HCT116 (cell line): ENCODE data around the gene AQP5. TPM values are rescaled to one million over a fixed set of nuclear protein-coding genes. Genes with fewer than 3 reads are reported as not detected.

Experiments used
- ATAC-seq: fragments of 200-7000 bp; cut with Tn5 transposase; 2 replicates; pipeline ENCODE4 v1.9.1; 2020; ENCODE audit warnings: mild to moderate bottlenecking, moderate library complexity
- BruUV-seq: library from RNA; stranded (reverse); fragments of 400-500 nt; replicated peaks from 2 replicates; lab custom pipeline; 2021; lab: Mats Ljungman, UMichigan
- CTCF ChIA-PET: fragments of 300-600 bp; sonication (Branson Sonifier 250); formaldehyde crosslinking; loops from one replicate; lab custom pipeline; 2021; ENCODE audit warnings: antibody characterized with exemption; lab: Charles Lee
- POLR2A ChIA-PET: fragments of 300-600, 350-600 bp; sonication (Branson Sonifier 250); formaldehyde crosslinking; loops from one replicate; lab custom pipeline; 2021; ENCODE audit warnings: antibody characterized with exemption; lab: Charles Lee
- RAD21 ChIA-PET, 2 experiments: fragments of 300-600 bp; sonication (Branson Sonifier 250); formaldehyde crosslinking; loops; one replicate each; lab custom pipeline; 2023; ENCODE audit warnings: low total read pairs in 2 of 2; ENCODE audit not compliant: uncharacterized antibody in 2 of 2, unreplicated experiment in 2 of 2, low non-redundant PET in 1 of 2; lab: Charles Lee
- DNase-seq: peaks from one replicate; pipeline ENCODE4 v3.0.0-alpha.2; 2010; ENCODE audit warnings: low read depth, low spot score
- H2AFZ ChIP-seq: fragments of 200-600 bp; shearing (Covaris generic), sonication (generic); 2 replicates; pipeline ENCODE4 v1.6.1; 2017; ENCODE audit warnings: low read depth, mixed run types, mixed read lengths, antibody characterized with exemption, low read length; ENCODE audit not compliant: poor library complexity, severe bottlenecking
- H3K27ac ChIP-seq: 2 replicates; pipeline ENCODE4 v1.5.1; 2012; ENCODE audit warnings: low read depth, low read length
- H3K27me3 ChIP-seq: fragments of 200-600 bp; sonication (generic); 2 replicates; pipeline ENCODE4 v1.6.1; 2016; ENCODE audit warnings: mixed run types, low read length, mixed read lengths; ENCODE audit not compliant: insufficient read depth
- H3K36me3 ChIP-seq, 2 experiments: fragments of 200-500 bp in 1 of 2; fragments of 200-600 bp in 1 of 2; sonication (Bioruptor generic) in 1 of 2; sonication (generic) in 1 of 2; 2 replicates each; pipeline versions ENCODE4 v1.5.1 to v1.6.1; 2014 to 2016; ENCODE audit warnings: low read length in 2 of 2, inconsistent platforms in 1 of 2, mixed read lengths in 1 of 2, mixed run types in 1 of 2; ENCODE audit not compliant: insufficient read depth in 2 of 2, control insufficient read depth in 1 of 2
- H3K4me1 ChIP-seq, 2 experiments: fragments of 200-600 bp in 1 of 2; sonication (generic) in 1 of 2; 2 replicates each; pipeline versions ENCODE4 v1.5.1 to v1.6.1; 2012 to 2017; ENCODE audit warnings: low read length in 2 of 2, inconsistent platforms in 1 of 2, mild to moderate bottlenecking in 1 of 2, mixed read lengths in 1 of 2, mixed run types in 1 of 2, moderate library complexity in 1 of 2; ENCODE audit not compliant: insufficient read depth in 2 of 2, control insufficient read depth in 1 of 2
- H3K4me2 ChIP-seq: fragments of 200-600 bp; sonication (generic); 2 replicates; pipeline ENCODE4 v1.6.1; 2017; ENCODE audit warnings: mixed run types, low read length, mixed read lengths
- H3K4me3 ChIP-seq, 2 experiments: fragments of 200-600 bp in 1 of 2; sonication (generic) in 1 of 2; replicated peaks in 1 of 2; 2 replicates each; pipeline ENCODE4 v1.5.1; 2011 to 2016; ENCODE audit warnings: low read length in 2 of 2, control low read depth in 1 of 2, low read depth in 1 of 2, mild to moderate bottlenecking in 1 of 2, mixed read lengths in 1 of 2, mixed run types in 1 of 2
- H3K79me2 ChIP-seq: fragments of 200-600 bp; sonication (generic); 2 replicates; pipeline ENCODE4 v1.6.1; 2017; ENCODE audit warnings: mild to moderate bottlenecking, mixed run types, low read length, moderate library complexity, mixed read lengths; ENCODE audit not compliant: insufficient read depth
- H3K9ac ChIP-seq: fragments of 200-600 bp; sonication (generic); 2 replicates; pipeline ENCODE4 v1.6.1; 2016; ENCODE audit warnings: low read length, mixed read lengths
- H3K9me2 ChIP-seq: fragments of 200-600 bp; sonication (generic), shearing (Covaris generic); 2 replicates; pipeline ENCODE4 v1.6.1; 2017; ENCODE audit warnings: mixed run types, mild to moderate bottlenecking, moderate library complexity; ENCODE audit not compliant: insufficient read depth
- H3K9me3 ChIP-seq, 2 experiments: fragments of 200-500 bp in 1 of 2; fragments of 200-600 bp in 1 of 2; sonication (Bioruptor generic) in 1 of 2; sonication (generic) in 1 of 2; 2 replicates each; pipeline ENCODE4 v1.6.1; 2014 to 2017; ENCODE audit warnings: low read length in 2 of 2, mixed read lengths in 2 of 2, inconsistent platforms in 1 of 2, low read depth in 1 of 2, mild to moderate bottlenecking in 1 of 2, mixed run types in 1 of 2, moderate library complexity in 1 of 2; ENCODE audit not compliant: control insufficient read depth in 1 of 2, insufficient read depth in 1 of 2
- H4K20me1 ChIP-seq: fragments of 200-600 bp; sonication (generic), shearing (Covaris generic); 2 replicates; pipeline ENCODE4 v1.6.1; 2017; ENCODE audit warnings: mixed run types, mild to moderate bottlenecking, moderate library complexity; ENCODE audit not compliant: insufficient read depth
- ATF3 ChIP-seq: IDR thresholded peaks from 2 replicates; pipeline ENCODE4 v1.6.1; 2012
- CBX3 ChIP-seq: IDR thresholded peaks from 2 replicates; pipeline ENCODE4 v1.6.1; 2012; ENCODE audit warnings: low read depth
- CTCF ChIP-seq, 3 experiments: fragments of 200-600 bp in 1 of 3; sonication (generic) in 1 of 3; IDR thresholded peaks in 2 of 3; conservative IDR thresholded peaks in 1 of 3; 2 replicates each; pipeline ENCODE4 v1.5.1; 2012 to 2017; ENCODE audit warnings: low read depth in 2 of 3, low read length in 2 of 3, antibody characterized with exemption in 1 of 3, borderline replicate concordance in 1 of 3, control low read depth in 1 of 3, mild to moderate bottlenecking in 1 of 3, mixed read lengths in 1 of 3, mixed run types in 1 of 3, moderate library complexity in 1 of 3; ENCODE audit not compliant: insufficient read depth in 1 of 3
- EGR1 ChIP-seq: IDR thresholded peaks from 2 replicates; pipeline ENCODE4 v1.6.1; 2012; ENCODE audit warnings: low read depth
- ELF1 ChIP-seq: IDR thresholded peaks from 2 replicates; pipeline ENCODE4 v1.6.1; 2012; ENCODE audit warnings: low read depth, borderline replicate concordance
- EZH2 ChIP-seq: fragments of 200-600 bp; sonication (generic); IDR thresholded peaks from 2 replicates; pipeline ENCODE4 v1.6.1; 2017; ENCODE audit warnings: antibody characterized with exemption, mixed run types
- EZH2phosphoT487 ChIP-seq: fragments of 200-600 bp; IDR thresholded peaks from 2 replicates; pipeline ENCODE4 v1.6.1; 2018; ENCODE audit warnings: antibody characterized with exemption, borderline replicate concordance
- FOSL1 ChIP-seq: IDR thresholded peaks from 2 replicates; pipeline ENCODE4 v1.6.1; 2012; ENCODE audit warnings: low read depth
- JUND ChIP-seq: IDR thresholded peaks from 2 replicates; pipeline ENCODE4 v1.6.1; 2012
- MAX ChIP-seq: IDR thresholded peaks from 2 replicates; pipeline ENCODE4 v1.6.1; 2012
- POLR2AphosphoS5 ChIP-seq: IDR thresholded peaks from 2 replicates; pipeline ENCODE4 v1.6.1; 2011; ENCODE audit warnings: mild to moderate bottlenecking, low read depth, low read length, moderate library complexity
- REST ChIP-seq: IDR thresholded peaks from 2 replicates; pipeline ENCODE4 v1.6.1; 2012; ENCODE audit warnings: low read depth
- SIN3A ChIP-seq: IDR thresholded peaks from 2 replicates; pipeline ENCODE4 v1.6.1; 2012; ENCODE audit warnings: low read depth
- SP1 ChIP-seq: IDR thresholded peaks from 2 replicates; pipeline ENCODE4 v1.6.1; 2012; ENCODE audit warnings: low read depth
- SRF ChIP-seq: IDR thresholded peaks from 2 replicates; pipeline ENCODE4 v1.6.1; 2012; ENCODE audit warnings: low read depth
- TCF7L2 ChIP-seq: IDR thresholded peaks from 2 replicates; pipeline ENCODE4 v1.7.0; 2011; ENCODE audit warnings: borderline replicate concordance, inconsistent platforms; ENCODE audit not compliant: insufficient read depth, insufficient read length; ENCODE audit errors: extremely low read depth
- YY1 ChIP-seq: IDR thresholded peaks from 2 replicates; pipeline ENCODE4 v1.6.1; 2011; ENCODE audit warnings: low read length, low read depth, moderate library complexity, mild to moderate bottlenecking; ENCODE audit not compliant: insufficient replicate concordance; ENCODE audit errors: extremely low read depth
- ZBTB33 ChIP-seq: IDR thresholded peaks from 2 replicates; pipeline ENCODE4 v1.6.1; 2011; ENCODE audit warnings: mild to moderate bottlenecking, low read length, moderate library complexity; ENCODE audit not compliant: insufficient replicate concordance; ENCODE audit errors: extremely low read depth
- ZFX ChIP-seq: fragments of 450-650 bp; IDR thresholded peaks from 2 replicates; pipeline ENCODE4 v1.6.1; 2017
- intact Hi-C: fragments of 100-400 bp; cut with micrococcal nuclease; formaldehyde crosslinking; loops from 2 replicates; pipeline ENCODE4 v1.10.0; 2022
- total RNA-seq: library from RNA; stranded (reverse); gene quantifications from one replicate; pipeline ENCODE4 v1.2.1, GENCODE V29; 2021; ENCODE audit not compliant: unreplicated experiment

The AQP5 gene
- total RNA-seq, 1 experiment from 2014 or later: not detected

- Histone ChIP-seq H3K4me2 (no peak overlapping the region), H3K27me3 (no peaks in the 10 kb centered on the region), H3K9me3 (no peaks in the 10 kb centered on the region), H3K79me2 (no peaks in the 10 kb centered on the region), H3K36me3 (no peaks in the 10 kb centered on the region), H3K9me2 (no peaks in the 10 kb centered on the region), H3K4me1 (no peaks in the 10 kb centered on the region; a peak in 1 of 4 replicates), H3K27ac (no peak overlapping the region), H3K4me3 (no peak overlapping the region), H2AFZ (no peak overlapping the region), H3K9ac (no peak overlapping the region), H4K20me1 (no peaks in the 10 kb centered on the region)
- TF ChIP-seq ELF1: no peak
- no peak for TF ChIP-seq FOSL1
- TF ChIP-seq ZBTB33: no peak
- TF ChIP-seq EZH2: no peak
- no peak for TF ChIP-seq YY1
- no peak for TF ChIP-seq EGR1
- no peak for TF ChIP-seq MAX
- no peak for TF ChIP-seq REST
- TF ChIP-seq TCF7L2: no peak
- no peak for TF ChIP-seq POLR2AphosphoS5
- TF ChIP-seq JUND: no peak
- TF ChIP-seq SRF: no peak
- TF ChIP-seq SIN3A: no peak
- TF ChIP-seq CTCF (IDR thresholded peaks at IDR 0.05 in 2 of 3, conservative IDR thresholded peaks at IDR 0.05 in 1 of 3; ENCODE audit: borderline replicate concordance in 1 of 3, insufficient read depth in 1 of 3, low read depth in 2 of 3, low read length in 2 of 3): no peak
- TF ChIP-seq ZFX: no peak
- no peak for TF ChIP-seq SP1
- TF ChIP-seq CBX3: no peak
- no peak for TF ChIP-seq ATF3
- TF ChIP-seq EZH2phosphoT487: no peak
- no TSS peak for BruUV-seq
- POLR2A ChIA-PET: no interaction called here
- DNase-seq (no peak), ATAC-seq (no peak)
- RAD21 ChIA-PET: no interaction called here
- CTCF ChIA-PET: interaction anchor here (0.9 kb wide), 1 partner anchor 26 kb away, joined by 3 read pairs; no protein-coding TSS in a partner anchor
- intact Hi-C loops: no loop called here
These were observed 22.4 kb upstream of the AQP5 start for GRCh38 chr12:49939307-49939706.
